ENCODE results near the gene MARCKSL1.

DNA sequence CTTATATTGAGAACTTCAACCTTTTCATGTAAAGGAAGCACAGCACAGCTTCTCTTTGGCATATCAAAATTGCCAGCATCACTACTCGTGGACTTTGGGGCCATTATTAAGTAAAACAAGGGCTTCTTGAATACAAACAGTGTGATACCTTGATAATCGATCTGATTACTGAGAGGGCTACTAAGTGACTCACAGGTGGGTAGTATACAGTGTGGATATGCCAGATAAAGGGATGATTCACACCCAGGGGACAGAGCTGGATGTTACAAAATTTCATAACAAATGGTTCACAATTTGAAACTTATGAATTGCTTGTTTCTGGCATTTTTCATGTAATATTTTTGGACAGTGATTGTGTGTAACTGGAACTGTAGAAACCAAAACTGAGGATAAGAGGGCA, 28.7 kb downstream of the MARCKSL1 start:
- TF ChIP-seq, protein P1, sequence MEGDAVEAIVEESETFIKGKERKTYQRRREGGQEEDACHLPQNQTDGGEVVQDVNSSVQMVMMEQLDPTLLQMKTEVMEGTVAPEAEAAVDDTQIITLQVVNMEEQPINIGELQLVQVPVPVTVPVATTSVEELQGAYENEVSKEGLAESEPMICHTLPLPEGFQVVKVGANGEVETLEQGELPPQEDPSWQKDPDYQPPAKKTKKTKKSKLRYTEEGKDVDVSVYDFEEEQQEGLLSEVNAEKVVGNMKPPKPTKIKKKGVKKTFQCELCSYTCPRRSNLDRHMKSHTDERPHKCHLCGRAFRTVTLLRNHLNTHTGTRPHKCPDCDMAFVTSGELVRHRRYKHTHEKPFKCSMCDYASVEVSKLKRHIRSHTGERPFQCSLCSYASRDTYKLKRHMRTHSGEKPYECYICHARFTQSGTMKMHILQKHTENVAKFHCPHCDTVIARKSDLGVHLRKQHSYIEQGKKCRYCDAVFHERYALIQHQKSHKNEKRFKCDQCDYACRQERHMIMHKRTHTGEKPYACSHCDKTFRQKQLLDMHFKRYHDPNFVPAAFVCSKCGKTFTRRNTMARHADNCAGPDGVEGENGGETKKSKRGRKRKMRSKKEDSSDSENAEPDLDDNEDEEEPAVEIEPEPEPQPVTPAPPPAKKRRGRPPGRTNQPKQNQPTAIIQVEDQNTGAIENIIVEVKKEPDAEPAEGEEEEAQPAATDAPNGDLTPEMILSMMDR (IDR thresholded peaks at IDR 0.05), result no peak
- TF ChIP-seq EZH2 (IDR thresholded peaks at IDR 0.05; ENCODE audit: borderline replicate concordance, insufficient read depth, low read depth, low read length, poor library complexity, severe bottlenecking), result no peak

Data from B cell (primary cell).